ENCODE data around the gene C11orf54.
A peak's percentile ranks its signal among the peaks of the same experiment; 100 is the strongest.
"Not testable (repeated sequence)": the region's sequence is repeated elsewhere in the genome, so short reads cannot be mapped to it uniquely, and the experiment has no call there.

C11orf54 gene

DNA sequence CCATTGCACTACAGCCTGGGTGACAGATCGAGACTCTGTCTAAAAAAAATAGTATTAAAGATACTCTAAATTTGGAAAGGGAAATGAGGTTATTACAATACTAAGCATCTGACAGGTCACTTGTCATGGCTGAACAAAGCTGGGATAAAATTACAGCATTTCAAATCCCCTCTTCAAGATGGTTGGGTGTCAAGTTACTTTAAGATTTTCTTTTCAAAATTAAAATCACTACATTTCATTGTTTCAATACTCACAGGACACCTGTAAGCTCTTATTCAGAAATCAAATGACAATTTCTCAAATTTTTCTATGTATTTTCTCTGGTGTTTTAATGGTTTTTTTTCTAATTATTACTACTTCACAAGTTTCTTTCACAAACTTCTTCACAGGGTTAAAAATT lies 5.8 kb upstream of the C11orf54 start:
- DNase-seq, result no peak

DNA sequence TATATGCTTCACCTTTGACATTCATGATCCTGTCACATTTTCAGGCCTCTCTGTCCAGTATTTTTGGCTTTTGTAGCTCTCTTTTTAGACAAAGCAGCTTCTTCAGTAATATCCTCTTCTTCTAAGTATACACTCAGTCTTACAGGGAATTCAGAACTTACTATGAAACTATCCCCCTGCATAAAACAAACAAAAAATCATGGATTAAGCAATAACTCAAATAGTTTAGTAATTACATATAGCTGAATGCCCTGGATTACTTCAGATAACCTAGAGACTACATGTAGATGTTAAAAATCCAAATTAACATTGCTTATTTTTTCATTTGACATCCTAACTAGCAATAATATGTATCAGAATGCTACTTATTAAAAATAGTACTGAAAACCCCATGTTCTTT lies 5.3 kb upstream of the C11orf54 start:
- DNase-seq, result no peak

- no peak for DNase-seq
Observed at GRCh38 chr11:93737904-93738612, 3.4 kb upstream of the C11orf54 start.

DNA sequence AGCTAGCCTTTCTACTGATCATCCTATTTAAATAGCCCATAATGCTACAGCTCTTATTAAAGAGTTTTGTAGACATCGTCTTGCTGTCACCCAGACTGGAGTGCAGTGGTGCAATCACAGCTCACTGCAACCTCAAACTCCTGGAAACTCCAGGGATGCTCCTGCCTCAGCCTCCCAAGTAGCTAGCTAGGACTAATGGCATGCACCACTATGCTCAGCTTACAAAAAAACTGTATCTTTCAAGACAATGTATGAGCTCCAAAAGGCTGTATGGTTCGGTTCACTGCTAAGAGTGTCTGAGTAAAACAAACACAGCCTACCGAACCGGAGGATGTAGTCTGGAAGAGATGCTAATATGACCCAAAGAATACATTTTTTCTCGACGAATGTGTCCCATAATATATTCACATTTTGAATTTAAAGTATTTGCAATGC lies 2.8 kb upstream of the C11orf54 start:
- DNase-seq, result no peak

- peak; percentile 35 for DNase-seq
Observed at GRCh38 chr11:93740031-93740729, 1.3 kb upstream of the C11orf54 start.

DNA sequence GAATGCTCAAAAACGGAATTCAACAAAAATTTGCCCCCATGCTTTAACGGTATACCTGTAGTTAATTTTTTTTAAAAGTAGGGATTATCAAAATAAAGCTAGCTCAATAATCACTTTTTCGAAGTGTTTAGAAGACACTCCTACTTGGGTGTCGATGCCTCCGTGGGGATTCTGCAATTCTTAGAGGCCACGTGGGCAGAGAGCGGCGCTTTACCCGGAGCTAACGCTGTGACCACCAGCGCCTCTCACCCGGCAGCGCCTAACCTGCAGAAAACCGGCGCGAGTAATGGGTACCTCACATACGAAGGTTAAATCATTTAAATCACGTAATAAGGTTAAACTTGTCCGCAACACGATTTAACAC lies 760 bp upstream of the C11orf54 start:
- no peak for DNase-seq

DNA sequence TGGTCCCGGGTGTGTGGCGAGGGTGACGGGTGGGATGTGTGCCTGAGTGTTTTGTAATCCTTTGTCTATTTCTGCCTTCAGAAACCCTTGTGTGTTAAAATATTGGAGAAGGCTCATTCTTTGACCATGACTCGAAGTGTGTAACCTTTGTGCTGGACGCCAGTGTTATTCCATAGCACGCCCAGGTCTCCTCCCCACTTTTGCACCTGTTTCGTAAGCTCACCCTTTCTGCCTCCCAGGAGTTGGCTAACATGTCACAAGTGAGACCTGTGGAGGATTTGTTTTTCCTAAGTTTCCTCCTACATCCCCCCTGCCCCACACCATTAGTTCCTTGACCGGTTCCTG lies 382 bp downstream of the C11orf54 start:
- no peak for DNase-seq

DNA sequence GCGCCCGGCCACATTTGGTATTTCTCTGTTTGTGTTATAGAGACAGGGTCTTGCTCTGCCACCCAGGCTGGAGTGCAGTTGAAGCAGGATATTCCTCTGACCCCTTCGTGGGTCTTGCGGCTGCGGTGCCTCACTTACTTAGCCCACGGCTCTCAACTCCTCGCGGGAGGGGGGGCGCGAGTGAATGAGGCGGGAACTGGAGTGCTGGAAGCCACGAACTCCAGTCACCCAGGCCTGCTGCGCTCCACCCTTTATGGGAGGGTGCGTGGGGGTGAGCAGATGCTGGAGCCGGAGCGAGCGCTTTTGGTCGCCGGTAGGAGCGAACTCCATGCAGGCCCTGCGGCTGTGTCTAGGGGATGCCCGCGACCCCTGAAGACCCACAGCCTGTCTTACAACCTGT lies 1.8 kb downstream of the C11orf54 start:
- no peak for DNase-seq

GRCh38 chr11:93744669-93745004 lies 3.2 kb downstream of the C11orf54 start:
- DNase-seq, result no peak

DNA sequence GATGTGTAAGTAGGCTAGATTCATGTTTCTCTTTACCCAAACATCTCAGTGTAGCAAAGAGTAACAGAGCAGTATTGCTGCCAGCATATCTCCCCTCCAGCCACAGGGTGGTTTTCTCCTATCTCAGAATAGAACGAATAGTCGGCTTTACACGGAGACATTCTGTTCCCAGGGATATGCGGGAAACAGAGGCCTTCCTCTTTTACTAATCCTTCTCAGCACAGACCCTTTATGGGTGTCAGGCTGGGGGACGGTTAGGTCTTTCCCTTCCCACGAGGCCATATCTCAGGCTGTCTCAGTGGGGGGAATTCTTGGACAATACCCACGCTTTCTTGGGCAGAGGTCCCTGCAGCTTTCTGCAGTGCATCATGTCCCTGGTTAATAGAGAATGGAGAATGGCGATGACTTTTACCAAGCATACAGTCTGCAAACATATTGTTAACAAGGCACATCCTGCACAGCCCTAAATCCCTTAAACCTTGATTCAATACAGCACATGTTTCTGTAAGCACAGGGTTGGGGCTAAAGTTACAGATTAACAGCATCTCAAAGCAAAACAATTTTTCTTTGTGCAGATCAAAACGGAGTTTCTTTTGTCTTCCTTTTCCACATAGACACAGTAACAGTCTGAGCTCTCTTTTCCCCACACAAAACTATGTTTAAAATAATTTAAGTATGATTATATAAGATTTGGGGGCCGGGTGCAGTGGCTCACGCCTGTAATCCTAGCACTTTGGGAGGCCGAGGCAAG lies 3.7 kb downstream of the C11orf54 start:
- not testable (repeated sequence) for DNase-seq

GRCh38 chr11:93746101-93746500 lies 4.6 kb downstream of the C11orf54 start:
- DNase-seq, result no peak

DNA sequence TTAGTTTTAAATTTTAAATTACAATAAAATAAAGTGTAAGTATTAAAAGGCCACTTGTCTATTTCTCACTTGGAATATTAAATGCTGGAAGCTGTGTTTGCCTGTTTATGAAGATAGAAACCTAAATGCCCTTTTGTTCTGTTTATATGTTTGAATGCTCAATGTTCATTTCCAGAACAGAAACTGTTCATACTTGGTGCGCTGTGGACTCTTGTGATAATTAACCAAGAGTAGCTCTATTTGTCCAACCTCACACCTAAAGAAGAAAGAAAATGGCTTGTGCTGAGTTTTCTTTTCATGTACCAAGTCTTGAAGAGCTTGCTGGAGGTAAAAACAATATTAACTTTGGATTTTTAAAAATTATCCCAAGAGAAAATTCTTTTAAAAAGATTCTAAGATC lies 5.7 kb downstream of the C11orf54 start:
- DNase-seq, result no peak

DNA sequence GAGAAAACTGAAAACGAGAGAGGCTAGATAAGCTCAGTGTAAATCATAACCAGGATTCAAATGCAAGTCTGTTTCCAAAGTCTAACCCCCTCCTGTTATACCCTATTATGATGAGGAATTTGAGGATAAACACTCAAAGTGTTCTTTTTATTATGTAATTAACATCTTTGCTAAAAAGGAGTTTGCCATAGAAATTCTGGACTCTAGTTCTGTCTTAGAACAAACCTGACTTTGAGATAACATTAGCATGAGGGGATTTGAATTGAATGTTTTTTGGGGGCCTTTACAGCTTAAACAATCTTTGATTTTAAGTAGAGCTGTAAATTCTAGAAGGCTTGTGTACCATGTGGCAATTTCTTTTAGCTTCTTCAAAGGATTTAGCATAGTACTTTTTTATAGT lies 9.5 kb downstream of the C11orf54 start:
- DNase-seq, result no peak

- no peak for DNase-seq
Observed at GRCh38 chr11:93753241-93753640, 11.8 kb downstream of the C11orf54 start.

- no peak for DNase-seq
Observed at GRCh38 chr11:93756748-93757147, 15.3 kb downstream of the C11orf54 start.

DNA sequence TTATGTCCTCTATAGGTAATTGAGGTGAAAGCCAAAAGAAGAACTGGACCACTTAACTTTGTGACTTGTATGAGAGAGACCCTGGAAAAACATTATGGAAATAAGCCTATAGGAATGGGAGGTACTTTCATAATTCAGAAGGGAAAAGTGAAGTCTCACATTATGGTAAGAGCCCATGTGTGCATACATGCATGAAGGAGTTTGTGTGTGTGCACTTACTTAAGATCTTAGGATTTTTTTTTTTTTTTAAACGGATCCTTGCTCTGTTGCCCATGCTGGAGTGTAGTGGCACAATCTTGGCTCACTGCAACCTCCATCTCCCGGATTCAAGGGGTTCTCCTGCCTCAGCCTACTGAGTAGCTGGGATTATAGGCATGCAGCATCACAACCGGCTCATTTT lies 15.8 kb downstream of the C11orf54 start:
- no peak for DNase-seq

DNA sequence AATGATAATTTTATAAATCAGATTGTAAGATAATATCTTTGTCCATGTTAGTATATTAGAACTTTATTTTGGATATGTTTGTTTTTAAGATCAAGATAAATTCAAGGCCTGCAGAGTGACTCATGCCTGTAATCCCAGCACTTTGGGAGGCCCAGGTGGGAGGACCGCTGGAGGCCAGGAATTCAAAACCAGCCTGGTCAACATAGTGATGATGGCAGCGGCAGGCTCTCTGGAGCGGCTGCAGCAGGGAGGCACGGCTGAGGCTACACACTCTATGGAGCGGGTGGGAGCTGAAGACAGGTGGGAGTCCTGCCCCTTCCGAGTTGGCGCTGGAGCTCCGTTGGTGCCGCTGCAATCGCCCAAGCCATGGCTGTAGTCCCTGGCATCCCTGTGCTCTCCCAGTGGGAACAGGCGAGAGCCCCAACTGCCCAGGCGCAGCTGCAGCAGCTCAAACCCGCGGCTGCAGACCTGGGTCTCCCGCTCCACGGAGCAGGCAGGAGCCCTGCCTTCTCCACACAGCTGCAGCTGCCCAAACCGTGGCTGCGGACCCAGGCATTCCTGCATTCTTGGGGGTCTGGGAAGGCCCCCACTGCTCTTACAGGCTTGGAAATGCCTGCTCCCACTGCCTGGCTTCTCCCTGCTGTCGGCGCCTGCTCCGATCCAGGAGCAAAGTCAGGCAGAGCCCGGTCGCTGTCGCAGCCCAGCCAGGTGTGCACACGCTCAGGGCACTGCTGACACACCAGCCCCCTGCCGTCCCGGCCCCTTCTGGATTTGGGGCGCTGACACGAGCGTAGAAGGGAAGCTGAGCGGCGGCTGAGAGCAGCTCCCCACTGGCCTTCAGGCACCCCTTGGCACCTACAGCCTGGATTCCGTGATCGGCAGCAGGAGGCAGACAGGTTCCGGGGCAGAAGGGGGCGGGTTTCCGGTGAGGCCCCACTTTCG lies 16.7 kb downstream of the C11orf54 start:
- no peak for DNase-seq

DNA sequence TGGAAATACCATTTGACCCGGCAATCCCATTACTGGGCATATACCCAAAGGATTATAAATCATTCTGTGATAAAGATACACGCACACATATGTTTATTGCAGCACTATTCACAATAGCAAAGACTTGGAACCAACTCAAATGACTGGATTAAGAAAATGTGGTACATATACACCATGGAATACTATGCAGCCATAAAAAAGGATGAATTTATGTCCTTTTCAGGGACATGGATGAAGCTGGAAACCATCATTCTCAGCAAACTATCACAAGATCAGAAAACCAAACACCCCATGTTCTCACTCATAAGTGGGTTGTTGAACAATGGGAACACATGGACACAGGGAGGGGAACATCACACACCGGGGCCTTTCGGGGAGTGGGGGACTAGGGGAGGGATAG lies 17.7 kb downstream of the C11orf54 start:
- DNase-seq, result not testable (repeated sequence)

GRCh38 chr11:93761910-93762309 lies 20.4 kb downstream of the C11orf54 start:
- DNase-seq, result no peak

- DNase-seq, result no peak
Observed at GRCh38 chr11:93765551-93765950, 24.1 kb downstream of the C11orf54 start.

- DNase-seq, result no peak
Observed at GRCh38 chr11:93766504-93766903, 25.0 kb downstream of the C11orf54 start.

DNA sequence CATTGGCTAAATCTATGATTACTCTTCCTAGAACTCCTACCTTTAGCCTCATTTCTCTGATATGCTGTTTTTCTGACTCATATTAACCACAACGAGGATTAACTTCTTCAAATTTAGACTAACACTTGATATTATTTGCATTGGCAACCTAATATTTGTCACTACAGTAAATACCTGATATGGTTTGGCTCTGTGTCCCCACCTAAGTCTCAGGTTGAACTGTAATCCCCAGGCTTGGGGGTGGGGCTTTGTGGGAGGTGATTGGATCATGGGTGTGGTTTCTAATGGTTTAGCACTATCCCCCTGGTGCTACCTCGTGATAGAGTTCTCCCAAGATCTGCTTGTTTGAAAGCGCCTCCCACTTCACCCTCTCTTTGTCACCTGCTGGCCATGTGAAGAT lies 25.5 kb downstream of the C11orf54 start:
- DNase-seq, result no peak

- no peak for DNase-seq
Observed at GRCh38 chr11:93770160-93770559, 28.7 kb downstream of the C11orf54 start.

Data from activated T-cell treated with anti-CD3 and anti-CD28 coated beads, Interleukin-2, amount 50 U/mL, for 1 hour (primary cell).